HepG2 (cell line): ENCODE results near the gene IQGAP3. TPM values are rescaled to one million over a fixed set of nuclear protein-coding genes. Genes with fewer than 3 reads are reported as not detected.
A peak's percentile ranks its signal among the peaks of the same experiment; 100 is the strongest.

ENCODE experiments used
- AHR ChIP-seq: IDR thresholded peaks from 2 replicates; pipeline ENCODE4 v1.6.1; 2018; ENCODE audit warnings: missing genetic modification reagents, missing compliant biosample characterization
- ARID2 ChIP-seq: sonication (generic); formaldehyde crosslinking; IDR thresholded peaks from 2 replicates; pipeline ENCODE4 v1.8.1; 2022; ENCODE audit warnings: mild to moderate bottlenecking, missing genetic modification reagents, borderline replicate concordance
- ARID4A ChIP-seq: sonication (generic); formaldehyde crosslinking; IDR thresholded peaks from 2 replicates; pipeline ENCODE4 v1.5.0; 2020; ENCODE audit warnings: mild to moderate bottlenecking, missing genetic modification reagents, borderline replicate concordance
- ATF1 ChIP-seq: IDR thresholded peaks from 2 replicates; pipeline ENCODE4 v1.6.1; 2016; ENCODE audit warnings: mild to moderate bottlenecking, control low read depth
- JUN ChIP-seq: sonication (generic); formaldehyde crosslinking; IDR thresholded peaks from 2 replicates; pipeline ENCODE4 v1.4.0; 2020; ENCODE audit warnings: mild to moderate bottlenecking, missing genetic modification reagents
- LCORL ChIP-seq, 2 experiments: fragments of 450-650 bp in 1 of 2; sonication (generic) in 1 of 2; formaldehyde crosslinking in 1 of 2; IDR thresholded peaks; 2 replicates each; pipeline versions ENCODE4 v1.5.0 to v1.6.1; 2017 to 2020; ENCODE audit warnings: antibody characterized with exemption in 1 of 2, missing genetic modification reagents in 1 of 2
- NCOR1 ChIP-seq: fragments of 200-600 bp; sonication (generic); IDR thresholded peaks from 2 replicates; pipeline ENCODE4 v1.7.0; 2017; ENCODE audit warnings: antibody characterized with exemption, low read length, borderline replicate concordance
- SPEN ChIP-seq: sonication (generic); formaldehyde crosslinking; IDR thresholded peaks from 2 replicates; pipeline ENCODE4 v1.5.1; 2020; ENCODE audit warnings: low read depth, mild to moderate bottlenecking, missing genetic modification reagents
- TCF7 ChIP-seq: sonication (generic); IDR thresholded peaks from 2 replicates; pipeline ENCODE4 v1.6.1; 2016; ENCODE audit warnings: antibody characterized with exemption, low read depth
- TGIF2 ChIP-seq: IDR thresholded peaks from 2 replicates; pipeline ENCODE4 v1.6.1; 2016; ENCODE audit warnings: control low read depth, missing compliant biosample characterization
- UBTF ChIP-seq: sonication (generic); formaldehyde crosslinking; IDR thresholded peaks from 2 replicates; pipeline ENCODE4 v1.4.0; 2020; ENCODE audit warnings: mild to moderate bottlenecking, missing genetic modification reagents
- USF2 ChIP-seq, 2 experiments: sonication (generic) in 1 of 2; formaldehyde crosslinking in 1 of 2; IDR thresholded peaks; 2 replicates each; pipeline versions ENCODE4 v1.5.1 to v1.6.1; 2011 to 2020; ENCODE audit warnings: borderline replicate concordance in 1 of 2, low read depth in 1 of 2, low read length in 1 of 2, mild to moderate bottlenecking in 1 of 2, missing genetic modification reagents in 1 of 2, moderate library complexity in 1 of 2
- ZBTB20 ChIP-seq: sonication (generic); formaldehyde crosslinking; IDR thresholded peaks from 2 replicates; pipeline ENCODE4 v1.8.1; 2023; ENCODE audit warnings: missing genetic modification reagents, low read depth, mild to moderate bottlenecking, borderline replicate concordance
- ZNF10 ChIP-seq: sonication (generic); formaldehyde crosslinking; IDR thresholded peaks from 2 replicates; pipeline ENCODE4 v1.4.0; 2020; ENCODE audit warnings: mild to moderate bottlenecking, low read depth, missing genetic modification reagents, borderline replicate concordance
- ZNF382 ChIP-seq: sonication (generic); formaldehyde crosslinking; IDR thresholded peaks from 2 replicates; pipeline ENCODE4 v1.5.0; 2020; ENCODE audit warnings: missing genetic modification reagents, mild to moderate bottlenecking, borderline replicate concordance
- ZNF547 ChIP-seq: sonication (generic); formaldehyde crosslinking; IDR thresholded peaks from 2 replicates; pipeline ENCODE4 v1.5.1; 2020; ENCODE audit warnings: mild to moderate bottlenecking, missing genetic modification reagents
- ZNF792 ChIP-seq: IDR thresholded peaks from 2 replicates; pipeline ENCODE4 v1.6.1; 2016
- ZNF839 ChIP-seq: sonication (generic); formaldehyde crosslinking; IDR thresholded peaks from 2 replicates; pipeline ENCODE4 v1.4.0; 2020; ENCODE audit warnings: missing genetic modification reagents, mild to moderate bottlenecking, borderline replicate concordance
- polyA plus RNA-seq, 8 experiments: library from polyadenylated mRNA; depleted of rRNA in 3 of 8; stranded (reverse) in 7 of 8; unstranded in 1 of 8; fragments of >200 nt; fragmentation: Illumina TruSeq in 4 of 8; extraction: Trizol in 4 of 8; gene quantifications; 2 replicates each; pipeline versions ENCODE4 v1.2.1 to v1.2.3, GENCODE V29; 2011 to 2016; ENCODE audit warnings: low read depth in 4 of 8, missing spikeins in 1 of 8, mixed read lengths in 1 of 8; ENCODE audit not compliant: insufficient read depth in 1 of 8
- total RNA-seq, 5 experiments: library from RNA; depleted of rRNA; stranded (reverse); fragments of >200 nt; fragmentation: Illumina TruSeq; extraction: Trizol; gene quantifications; 2 replicates each; pipeline ENCODE4 v1.2.3, GENCODE V29; 2016; ENCODE audit warnings: low read depth in 1 of 5
- TF ChIP-seq, protein P1 (sequence below): sonication (generic); formaldehyde crosslinking; IDR thresholded peaks from 2 replicates; pipeline ENCODE4 v1.4.0; 2020; ENCODE audit warnings: missing genetic modification reagents, low read depth, mild to moderate bottlenecking, borderline replicate concordance

IQGAP3 gene
- total and polyA plus RNA-seq, 2 of the 13 experiments (the other 11 are each of a cell fraction or from before 2014, with no cell fraction given), result 13.5 to 14.1 TPM

DNA sequence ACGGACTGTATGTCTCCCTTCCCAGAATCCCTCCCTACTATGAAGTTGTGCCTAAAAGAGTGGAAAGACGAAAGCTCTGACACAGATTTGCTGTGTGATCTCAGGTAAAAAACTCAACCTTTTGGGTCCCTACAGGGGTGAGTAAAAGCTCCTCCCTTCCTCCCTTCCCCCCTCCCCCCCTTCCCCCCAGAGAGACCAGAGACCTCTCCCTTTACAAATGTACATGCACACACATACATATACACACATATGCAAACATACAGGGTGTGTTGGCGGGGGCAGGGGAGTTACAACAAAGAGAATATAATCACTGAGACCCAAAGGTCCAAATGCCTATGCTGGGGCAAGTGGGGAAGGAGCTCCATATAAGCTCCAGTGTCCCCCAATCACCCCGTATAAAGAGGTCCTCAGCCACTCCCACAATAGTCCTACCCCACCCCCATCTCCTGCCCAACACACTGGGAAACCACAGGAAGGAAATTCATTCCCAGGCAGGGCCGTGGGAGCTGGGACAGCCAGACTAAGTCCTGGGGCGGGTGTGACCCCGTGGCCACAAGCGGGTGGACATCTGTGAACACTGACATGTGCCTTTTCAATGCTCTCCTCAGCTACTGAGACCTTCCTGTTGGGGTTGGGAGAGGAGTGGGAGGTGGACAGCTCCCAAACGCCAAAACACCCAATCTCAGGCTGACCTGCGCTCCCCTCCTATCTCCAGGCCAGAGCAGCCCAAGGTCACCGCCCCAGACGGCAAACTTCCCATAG is 73.8 kb downstream of the IQGAP3 start (continued):
- TF ChIP-seq ZNF10 (CRISPR knock-in tag) (no peak), ZNF382 (CRISPR knock-in tag) (no peak), LCORL (IDR thresholded peaks at IDR 0.05) (no peak), LCORL (CRISPR knock-in tag; IDR thresholded peaks at IDR 0.05) (peak; percentile 51; the same call in 1 of the 2 replicates), ZNF547 (CRISPR knock-in tag) (no peak), SPEN (no peak), TCF7 (no peak), AHR (no peak), UBTF (0 out of 2 replicates have a peak, but pooled peaks have one; percentile 20), JUN (no peak), ZNF792 (CRISPR knock-in tag) (no peak), ZBTB20 (CRISPR knock-in tag) (no peak), ARID4A (0 out of 2 replicates have a peak, but pooled peaks have one; percentile 24), ATF1 (CRISPR knock-in tag) (no peak), NCOR1 (no peak), ARID2 (CRISPR knock-in tag) (no peak), TGIF2 (CRISPR knock-in tag) (no peak), ZNF839 (CRISPR knock-in tag) (no peak), USF2 (IDR thresholded peaks at IDR 0.05; ENCODE audit: low read depth, low read length) (no peak), USF2 (CRISPR knock-in tag; IDR thresholded peaks at IDR 0.05; ENCODE audit: borderline replicate concordance) (no peak)
- TF ChIP-seq, protein P1, sequence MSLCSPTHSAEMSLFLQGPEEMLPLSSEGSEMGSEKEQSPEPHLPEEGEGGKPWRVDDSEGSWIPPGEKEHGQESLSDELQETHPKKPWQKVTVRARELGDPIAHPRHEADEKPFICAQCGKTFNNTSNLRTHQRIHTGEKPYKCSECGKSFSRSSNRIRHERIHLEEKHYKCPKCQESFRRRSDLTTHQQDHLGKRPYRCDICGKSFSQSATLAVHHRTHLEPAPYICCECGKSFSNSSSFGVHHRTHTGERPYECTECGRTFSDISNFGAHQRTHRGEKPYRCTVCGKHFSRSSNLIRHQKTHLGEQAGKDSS (CRISPR knock-in tag), result no peak
